HG03575 (cell line): ENCODE measurements around the gene ZNF625.

ENCODE experiments used
- ATAC-seq: cut with Tn5 transposase; IDR thresholded peaks from one replicate; pipeline ENCODE4 v1.9.1; 2021; ENCODE audit not compliant: unreplicated experiment, insufficient number of reproducible peaks, low FRiP score; ENCODE audit errors: extremely low read depth

Gene ZNF625

DNA sequence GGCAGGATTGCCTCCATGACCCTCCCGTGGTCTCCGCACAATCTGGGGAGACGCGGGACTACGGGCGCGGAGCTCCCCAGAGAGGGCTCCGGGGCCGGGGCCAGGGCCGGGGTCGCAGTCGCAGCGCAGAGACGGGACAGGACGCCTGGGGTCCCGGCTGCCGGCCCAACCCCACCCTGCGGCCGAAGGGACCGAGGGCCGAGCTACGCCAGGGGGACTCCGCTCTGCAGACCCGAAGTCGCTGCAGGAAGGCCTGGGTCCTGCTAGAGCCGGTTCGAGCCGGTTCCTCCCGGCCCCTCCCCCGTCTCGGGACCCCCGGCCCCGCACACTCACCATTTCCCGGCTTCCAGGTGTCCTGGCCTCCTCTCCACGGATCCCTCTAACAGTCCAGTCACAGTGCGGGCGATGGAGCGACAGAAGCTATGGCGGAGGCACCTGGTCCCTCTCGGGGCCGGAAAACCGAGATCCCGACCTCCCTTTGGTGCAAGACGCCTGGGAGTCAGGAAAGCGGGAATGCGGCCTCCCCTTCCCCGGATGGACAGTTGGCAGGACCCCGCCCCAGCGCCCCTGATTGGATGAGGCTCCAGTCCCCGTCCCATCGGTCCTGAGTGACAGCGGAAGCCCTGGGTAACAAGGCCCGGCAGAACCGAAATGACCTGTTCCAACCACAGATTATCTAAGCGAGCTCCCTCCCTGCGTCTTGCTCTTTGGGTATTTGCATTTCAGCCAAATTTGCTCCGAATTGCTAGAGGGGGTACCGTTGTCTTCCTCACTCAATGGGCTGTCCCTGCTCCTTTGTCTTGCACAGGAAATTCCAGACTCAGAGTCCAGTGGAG lies at the start of gene ZNF625:
Gene ZNF625 (minus strand): TSS at position 512 of the 836 bp plus-strand sequence. CDS start 176 bp downstream, at position 336.
- ATAC-seq, result no peak

DNA sequence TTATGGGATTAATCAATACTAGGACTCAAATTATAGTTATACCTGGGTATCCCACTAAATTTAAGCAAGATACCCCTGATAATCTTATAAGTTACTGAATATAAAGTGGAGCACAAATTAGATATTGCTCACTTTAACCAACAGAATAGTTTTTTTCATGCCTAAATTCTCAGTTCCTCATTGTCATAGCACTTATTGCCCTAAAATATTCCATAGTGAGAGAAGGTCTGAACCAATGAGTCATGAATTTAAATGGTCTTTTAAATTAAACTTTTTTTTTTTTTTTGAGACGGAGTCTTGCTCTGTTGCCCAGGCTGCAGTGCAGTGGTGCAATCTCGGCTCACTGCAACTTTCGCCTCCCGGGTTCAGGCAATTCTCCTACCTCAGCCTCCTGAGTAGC lies 48.8 kb upstream of the ZNF625 start:
- no peak for ATAC-seq

DNA sequence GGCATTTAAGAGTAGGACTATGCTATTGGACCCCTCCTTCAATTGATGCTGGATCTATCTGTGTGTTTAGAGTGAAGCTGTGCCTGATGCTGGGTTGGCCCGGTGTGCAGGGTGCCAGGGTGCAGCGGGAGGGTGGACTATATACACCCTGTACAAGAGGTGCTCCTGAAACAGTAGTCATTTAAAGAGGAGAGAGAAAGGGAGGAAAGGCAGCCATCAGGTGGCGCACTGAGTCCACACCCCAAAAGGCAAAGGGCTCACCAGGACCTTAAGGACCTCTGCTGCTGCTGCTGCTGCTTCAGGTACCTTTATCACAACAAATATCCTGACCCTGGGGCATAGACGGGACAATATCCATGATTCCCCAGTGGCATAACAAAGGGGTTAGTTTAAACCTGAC lies 45.7 kb upstream of the ZNF625 start:
- no peak for ATAC-seq

DNA sequence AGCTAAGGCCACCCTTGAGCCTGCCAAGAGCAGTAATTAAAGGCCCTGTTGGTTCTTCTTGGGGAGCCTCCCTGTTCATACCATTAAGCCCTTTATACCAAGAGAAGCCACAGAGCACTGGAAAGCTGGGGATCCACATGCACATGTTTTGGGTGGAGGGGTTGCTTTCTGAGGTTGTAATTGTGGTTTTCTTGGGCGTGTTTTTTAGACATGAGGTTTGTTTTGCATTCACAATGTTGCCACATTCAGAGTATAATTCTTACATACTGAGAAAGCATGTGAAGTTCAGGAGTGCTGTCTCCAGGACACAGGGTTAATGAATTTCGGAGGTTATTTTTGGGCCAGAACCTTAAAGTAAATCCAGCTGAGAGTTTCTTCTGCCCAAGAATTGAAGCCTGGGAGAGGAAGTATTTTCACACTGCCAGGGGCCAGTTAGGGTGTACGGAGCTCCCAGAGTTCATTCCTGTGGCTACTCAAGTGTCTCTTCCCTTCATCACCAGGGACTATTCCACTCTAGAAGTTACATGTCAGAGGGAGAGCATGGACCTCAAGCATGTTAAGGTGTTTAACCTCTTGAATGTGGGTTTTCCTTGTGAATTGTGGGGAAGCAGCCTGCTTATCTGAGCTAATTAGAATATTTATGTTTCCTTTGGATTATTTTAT lies 43.4 kb upstream of the ZNF625 start:
- ATAC-seq, result no peak

DNA sequence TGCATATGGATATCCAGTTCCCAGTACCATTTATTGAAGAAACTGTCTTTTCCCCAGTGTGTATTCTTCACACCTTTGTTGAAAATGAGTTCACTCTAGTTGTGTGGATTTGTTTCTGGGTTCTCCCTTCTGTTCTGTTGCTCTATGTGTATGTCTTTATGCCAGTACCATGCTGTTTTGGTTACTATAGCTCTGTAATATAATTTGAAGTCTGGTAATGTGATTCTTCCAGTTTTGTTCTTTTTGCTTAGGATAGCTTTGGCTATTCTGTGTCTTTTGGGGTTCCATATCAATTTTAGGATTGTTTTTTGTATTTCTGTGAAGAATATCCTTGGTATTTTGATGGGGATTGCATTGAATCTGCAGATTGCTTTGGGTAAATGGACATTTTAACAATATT lies 41.6 kb upstream of the ZNF625 start:
- no peak for ATAC-seq

DNA sequence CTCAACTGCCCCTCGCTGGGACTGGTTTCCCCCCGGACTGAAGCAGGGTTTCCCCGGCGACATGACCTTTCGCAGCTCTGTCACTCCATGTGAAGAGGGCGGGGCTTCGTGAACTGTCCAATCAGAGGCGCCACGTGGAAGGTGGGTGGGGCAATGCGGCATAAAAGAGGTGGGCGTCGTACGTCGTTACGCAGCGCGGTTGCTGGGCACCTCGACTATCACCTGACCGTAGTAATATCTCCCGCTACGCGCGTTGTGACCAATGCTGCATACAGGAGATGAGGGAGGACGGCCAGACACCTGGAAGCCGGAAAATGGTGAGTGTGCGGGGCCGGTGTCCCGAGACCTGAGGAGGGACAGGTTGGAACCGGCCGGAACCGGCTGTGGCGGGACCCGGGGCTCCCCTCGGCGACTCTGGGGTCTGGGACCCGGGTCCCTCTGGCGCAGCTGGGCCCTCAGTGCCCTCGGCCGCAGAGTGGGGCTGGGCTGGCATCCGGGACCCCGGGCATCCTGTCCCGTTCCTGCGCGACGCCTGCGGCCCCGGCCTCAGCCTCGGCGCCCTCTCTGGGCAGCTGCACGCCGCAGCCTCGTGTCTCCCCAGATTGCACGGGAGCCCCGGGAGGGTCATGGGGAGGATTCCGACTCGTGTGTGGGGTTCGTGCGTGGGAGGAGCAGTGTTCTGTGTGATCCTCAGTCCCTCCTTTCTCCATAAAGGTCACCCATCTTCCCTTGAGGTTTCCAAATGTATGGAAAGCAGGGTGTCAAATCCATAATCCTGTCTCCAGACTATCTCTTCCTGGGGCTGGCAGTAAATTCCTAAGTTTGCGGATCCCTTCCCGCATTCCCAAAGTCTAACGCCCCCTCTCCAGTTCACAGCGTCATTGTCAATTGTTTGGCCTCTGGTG lies 38.5 kb upstream of the ZNF625 start:
- ATAC-seq, result no peak

DNA sequence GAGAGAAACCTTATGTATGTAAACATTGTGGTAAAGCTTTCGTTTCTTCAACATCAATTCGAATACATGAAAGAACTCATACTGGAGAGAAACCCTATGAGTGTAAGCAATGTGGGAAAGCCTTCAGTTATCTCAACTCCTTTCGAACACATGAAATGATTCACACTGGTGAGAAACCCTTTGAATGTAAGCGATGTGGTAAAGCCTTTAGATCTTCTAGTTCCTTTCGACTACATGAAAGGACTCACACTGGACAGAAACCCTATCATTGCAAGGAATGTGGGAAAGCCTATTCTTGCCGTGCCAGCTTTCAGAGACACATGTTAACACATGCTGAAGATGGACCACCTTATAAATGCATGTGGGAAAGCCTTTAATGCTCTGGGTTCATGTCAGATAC lies 31.1 kb upstream of the ZNF625 start:
- ATAC-seq, result no peak

DNA sequence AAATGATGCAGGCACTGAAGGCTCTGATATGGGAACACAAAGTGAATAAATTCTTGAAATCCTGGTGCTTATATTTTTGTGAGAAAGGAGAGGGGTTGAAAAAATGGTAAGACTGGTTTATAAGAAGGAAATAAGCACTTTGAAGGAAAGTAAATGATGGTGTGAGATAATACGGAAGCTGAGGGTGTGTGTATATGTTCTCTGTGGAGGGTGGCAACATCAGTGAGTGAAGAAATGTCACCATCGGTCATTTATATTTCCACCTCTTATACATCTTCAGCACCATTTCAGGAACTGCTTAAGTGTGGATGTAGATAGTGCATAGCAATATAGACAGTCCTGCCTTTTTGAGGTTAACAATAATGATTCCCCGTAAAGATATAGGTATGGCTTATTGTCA lies 23.8 kb upstream of the ZNF625 start:
- no peak for ATAC-seq

DNA sequence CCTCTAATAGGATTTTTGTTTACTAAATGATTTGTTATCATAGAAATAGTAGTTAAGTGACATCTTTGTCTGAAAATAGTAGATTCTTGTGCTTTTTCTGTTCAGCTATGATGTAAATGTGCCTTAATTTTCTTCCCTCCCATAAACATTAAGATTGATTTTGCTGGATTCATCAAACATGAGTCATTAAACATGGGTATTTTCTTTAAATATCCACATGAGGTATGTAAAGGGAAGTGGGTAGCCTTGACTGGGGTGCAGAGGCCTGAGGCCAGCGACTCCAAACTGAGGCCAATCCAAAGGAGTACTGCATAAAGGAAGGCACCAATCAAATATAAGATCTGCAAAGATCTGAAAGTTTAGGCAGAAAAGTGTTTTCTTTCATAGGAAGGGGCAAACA lies 10.1 kb upstream of the ZNF625 start:
- ATAC-seq, result no peak

DNA sequence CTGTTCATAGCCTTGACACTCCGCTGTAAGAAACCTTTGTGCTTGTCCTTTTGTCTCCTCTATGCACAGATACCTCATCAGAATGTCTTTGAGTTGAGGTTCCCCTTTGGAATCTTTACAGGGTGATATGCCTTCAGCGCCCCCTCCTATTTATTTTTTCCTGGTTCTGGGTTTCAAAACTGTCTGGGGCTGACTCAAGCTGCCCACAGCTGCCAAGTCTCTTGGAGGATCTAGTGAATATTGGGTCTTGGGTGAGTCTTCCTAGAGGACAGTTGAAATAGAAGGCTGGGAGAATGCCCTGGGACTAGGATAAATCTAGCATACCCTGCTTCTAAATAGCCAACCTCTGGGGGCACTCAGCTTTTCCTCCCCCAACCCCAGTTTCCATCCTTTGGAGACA lies 7.3 kb upstream of the ZNF625 start:
- ATAC-seq, result no peak

DNA sequence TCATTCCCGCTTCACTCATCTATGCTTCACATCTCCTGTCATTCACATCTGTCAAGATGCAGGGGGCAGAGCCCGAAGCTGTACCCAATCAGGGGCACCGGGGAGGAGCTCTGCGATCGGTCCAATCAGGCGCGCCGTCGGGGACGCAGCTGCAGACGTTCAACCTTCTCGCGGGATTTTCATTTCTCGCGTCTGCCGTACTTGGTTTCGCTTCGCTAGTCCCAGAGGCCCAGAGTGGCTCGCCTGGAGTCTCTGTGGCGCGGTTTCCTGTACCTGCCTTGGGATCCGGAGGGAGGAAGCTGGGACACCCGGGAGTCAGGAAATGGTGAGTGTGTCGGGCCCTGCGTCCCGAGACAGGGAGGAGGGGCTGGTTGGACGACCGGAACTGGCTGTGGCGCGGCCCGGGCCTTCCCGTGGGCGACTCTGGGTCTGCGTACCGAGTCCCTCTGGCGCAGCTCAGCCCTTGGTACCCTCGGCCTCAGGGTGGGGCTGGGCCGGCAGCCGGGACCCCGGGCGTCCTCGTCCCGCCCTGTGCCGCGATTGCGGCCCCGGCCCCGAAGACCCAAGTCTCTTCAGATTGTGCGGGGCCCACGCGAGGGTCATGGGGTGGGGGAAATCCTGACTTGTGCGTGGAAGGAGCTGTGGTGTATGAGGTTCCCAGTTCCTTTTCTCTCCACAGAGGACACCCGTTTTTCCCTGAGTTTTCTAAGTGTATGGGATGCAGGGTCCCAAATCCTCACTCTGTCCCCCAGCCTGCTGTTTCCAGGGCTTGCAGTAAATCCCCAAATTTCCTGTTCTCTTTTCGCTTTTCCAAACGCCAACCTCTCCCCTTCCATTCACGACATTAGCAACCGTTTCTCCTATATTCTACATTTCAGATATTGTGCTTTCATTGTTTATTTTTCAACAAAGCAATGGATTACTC lies 6.6 kb upstream of the ZNF625 start, which contains the start of gene ZNF136:
Gene ZNF136 (plus strand): TSS at position 215 of the 925 bp plus-strand sequence. CDS start 108 bp downstream, at position 323.
- peak; percentile 57 for ATAC-seq

DNA sequence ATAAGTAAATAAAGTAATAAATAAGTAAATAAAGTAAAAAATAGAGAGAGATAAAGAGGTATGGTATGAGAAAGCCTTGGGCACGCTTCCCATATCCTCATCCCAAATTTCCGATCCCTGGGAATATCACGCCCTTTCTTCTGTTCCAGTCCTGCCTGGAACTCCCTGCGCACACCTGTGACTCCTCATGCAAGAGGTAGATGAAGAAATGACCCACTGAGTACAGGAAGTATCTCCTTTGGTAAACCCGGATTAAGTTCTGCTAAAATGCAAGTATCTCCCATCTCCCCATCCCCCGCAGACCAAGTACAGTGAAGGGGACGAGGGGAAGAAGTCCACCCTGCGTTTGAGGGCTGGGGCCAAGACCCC lies 6.0 kb upstream of the ZNF625 start:
- ATAC-seq, result peak; percentile 8

DNA sequence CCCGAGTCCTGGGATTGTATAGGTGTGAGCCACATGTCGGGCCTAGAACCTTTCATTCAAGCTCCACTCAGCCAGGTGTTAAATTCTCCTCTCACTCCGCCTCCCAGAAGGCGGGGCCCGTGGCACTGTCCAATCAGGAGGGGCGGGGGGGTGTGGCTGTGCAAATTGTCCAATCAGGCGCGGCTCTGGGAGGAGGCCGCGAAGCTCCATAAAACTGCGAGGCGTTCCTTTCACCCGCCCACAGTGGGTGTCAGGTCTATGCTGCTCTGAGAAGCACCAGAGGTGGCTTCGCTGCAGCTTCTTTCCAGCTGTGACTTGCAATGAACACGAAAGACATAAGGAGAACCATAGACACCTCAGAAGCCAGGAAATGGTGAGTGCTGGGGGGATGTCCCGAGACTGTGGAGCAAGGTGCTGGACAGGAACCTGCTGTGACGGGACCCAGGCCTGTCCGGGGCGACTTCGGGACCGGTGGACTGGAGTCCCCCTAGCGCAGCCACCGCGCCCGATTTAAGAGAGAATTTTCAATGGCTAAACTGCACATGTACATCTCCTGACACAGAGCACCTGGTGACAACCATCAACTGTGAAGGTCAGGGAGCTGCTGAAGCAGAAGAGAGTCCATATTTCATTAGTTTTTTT lies 3.4 kb upstream of the ZNF625 start:
- no peak for ATAC-seq

DNA sequence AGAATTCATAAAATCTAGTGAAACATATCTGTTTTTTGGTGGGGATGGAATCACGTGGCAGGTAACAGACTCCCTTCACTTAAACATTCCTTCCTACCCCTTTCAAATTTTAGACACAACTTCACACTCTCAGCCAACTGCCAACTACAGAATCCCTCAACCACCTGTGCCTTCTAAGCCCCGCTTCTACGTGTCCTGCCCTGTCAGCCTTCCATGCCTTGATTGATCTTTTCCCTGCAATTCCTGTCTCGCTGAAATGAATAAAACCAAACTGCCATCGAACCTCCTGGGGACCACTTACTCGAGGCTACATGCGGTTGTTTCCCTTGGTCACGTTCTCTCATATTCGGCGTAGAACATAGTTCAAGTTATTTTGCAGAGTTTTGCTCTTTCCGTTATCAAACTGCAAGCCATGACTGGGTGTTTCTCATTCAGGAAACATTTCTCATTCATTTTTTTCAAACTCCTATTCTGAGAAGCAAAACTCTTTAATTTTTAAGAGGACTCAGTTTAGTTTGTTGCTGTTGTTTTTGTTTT lies 1.1 kb downstream of the ZNF625 start:
- no peak for ATAC-seq

DNA sequence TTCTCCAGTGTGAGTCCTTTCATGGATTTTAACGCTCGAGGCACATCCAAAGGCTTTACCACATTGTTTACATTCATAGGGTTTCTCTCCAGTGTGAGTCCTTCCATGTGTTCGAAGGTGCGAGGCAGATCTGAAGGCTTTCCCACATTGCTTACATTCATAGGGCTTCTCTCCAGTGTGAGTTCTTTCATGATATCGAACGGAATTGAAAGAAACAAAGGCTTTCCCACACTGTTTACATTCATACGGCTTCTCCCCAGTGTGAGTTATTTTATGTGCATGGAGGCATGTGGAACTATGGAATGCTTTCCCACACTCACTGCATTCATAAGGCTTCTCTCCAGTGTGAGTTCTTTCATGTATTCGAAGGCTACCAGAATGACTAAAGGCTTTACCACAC lies 11.2 kb downstream of the ZNF625 start:
- no peak for ATAC-seq

DNA sequence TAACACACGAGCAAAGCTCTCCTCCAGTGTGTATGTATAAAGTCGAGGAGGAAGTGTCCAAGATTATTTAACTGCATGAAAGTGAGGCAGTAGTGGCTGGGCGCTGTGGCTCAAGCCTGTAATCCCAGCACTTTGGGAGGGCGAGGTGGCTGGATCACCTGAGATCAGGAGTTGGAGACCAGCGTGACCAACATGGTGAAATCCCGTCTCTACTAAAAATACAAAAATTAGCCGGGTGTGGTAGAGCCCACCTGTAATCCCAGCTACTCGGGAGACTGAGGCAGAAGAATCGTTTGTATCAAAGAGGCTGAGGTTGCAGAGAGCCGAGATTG lies 15.2 kb downstream of the ZNF625 start:
- ATAC-seq, result no peak

DNA sequence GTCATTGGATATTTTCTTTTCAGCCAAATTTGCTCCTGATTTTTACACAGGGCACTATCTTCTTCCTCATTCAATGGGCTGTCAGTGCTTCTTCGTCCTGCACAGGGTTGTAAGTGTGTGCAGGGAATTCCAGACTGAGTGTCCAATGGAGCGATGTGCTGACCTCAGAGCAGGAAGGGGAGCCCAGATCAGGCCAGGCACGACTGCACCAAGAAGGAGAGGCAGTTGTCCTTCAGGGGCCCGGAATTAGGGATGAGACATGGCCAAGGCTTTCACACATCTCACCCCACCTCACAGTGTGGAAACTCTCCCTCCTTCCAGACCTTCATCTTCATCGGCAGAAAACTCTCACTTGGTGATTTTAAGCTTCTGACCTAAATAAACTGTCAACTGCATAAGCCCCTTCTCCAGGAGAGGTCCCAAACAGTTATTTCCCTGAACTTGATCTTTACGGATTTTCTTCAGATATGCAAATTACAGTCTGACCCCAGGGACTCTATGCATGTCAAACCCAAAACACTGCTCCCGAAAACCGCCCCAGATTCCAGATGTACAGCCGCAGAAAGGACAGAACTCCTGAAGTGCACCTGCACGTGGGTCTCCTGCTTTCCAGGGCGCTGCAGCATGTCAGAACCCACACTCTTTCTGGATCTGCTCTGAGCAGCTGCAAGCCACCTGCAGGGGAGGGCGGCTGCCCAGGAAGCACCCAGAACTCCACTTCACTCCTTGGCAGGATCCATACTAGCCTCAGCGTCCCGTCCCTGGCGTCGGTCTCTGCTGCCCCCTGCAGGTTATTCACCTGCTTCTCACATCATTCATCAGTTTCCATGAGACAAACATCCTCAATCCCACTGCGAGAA lies 15.8 kb downstream of the ZNF625 start:
- ATAC-seq, result no peak
